Endothelial cell of umbilical vein (primary cell): ENCODE results near the gene HIPK1. TPM values are rescaled to one million over a fixed set of nuclear protein-coding genes. Genes with fewer than 3 reads are reported as not detected.

Experiments
- BruUV-seq: library from RNA; stranded (reverse); fragments of 400-500 nt; replicated peaks from 2 replicates; lab custom pipeline; 2021; lab: Mats Ljungman, UMichigan
- CTCF ChIA-PET: fragments of 300-600, 350-600 bp; sonication (Branson Sonifier 250); formaldehyde crosslinking; loops from one replicate; lab custom pipeline; 2021; ENCODE audit warnings: antibody characterized with exemption, inconsistent platforms; lab: Charles Lee
- POLR2A ChIA-PET: fragments of 300-600, 350-600 bp; sonication (Branson Sonifier 250); formaldehyde crosslinking; loops from one replicate; lab custom pipeline; 2021; ENCODE audit warnings: antibody characterized with exemption, inconsistent platforms; lab: Charles Lee
- DNase-seq: peaks from one replicate; pipeline ENCODE4 v3.0.0-alpha.2; 2011; ENCODE audit warnings: low read depth, low spot score
- FAIRE-seq: peaks from 2 replicates; lab custom pipeline; 2011; peaks lifted over from hg19 to GRCh38; lab: Jason Lieb, UNC
- H2AFZ ChIP-seq: 2 replicates; pipeline ENCODE4 v1.6.0; 2012; ENCODE audit warnings: low read depth, low read length, control low read depth, inconsistent platforms
- H3K27ac ChIP-seq: 2 replicates; pipeline ENCODE4 v1.5.1; 2011; ENCODE audit warnings: low read depth, mild to moderate bottlenecking, control low read depth, low read length, moderate library complexity; ENCODE audit not compliant: insufficient read depth
- H3K27me3 ChIP-seq, 2 experiments: 2 replicates each; pipeline versions ENCODE4 v1.6.0 to v1.6.1; 2011; ENCODE audit warnings: low read length in 2 of 2, mixed read lengths in 1 of 2; ENCODE audit not compliant: control insufficient read depth in 2 of 2, insufficient read depth in 2 of 2
- H3K36me3 ChIP-seq, 2 experiments: 2 replicates in 1 of 2; 3 replicates in 1 of 2; pipeline ENCODE4 v1.5.1; 2011; ENCODE audit warnings: low read length in 2 of 2, mild to moderate bottlenecking in 1 of 2, moderate library complexity in 1 of 2; ENCODE audit not compliant: control insufficient read depth in 2 of 2, insufficient read depth in 2 of 2; ENCODE audit errors: extremely low read depth in 1 of 2
- H3K4me1 ChIP-seq: 3 replicates; pipeline ENCODE4 v1.5.1; 2011; ENCODE audit warnings: mild to moderate bottlenecking, low read length; ENCODE audit not compliant: control insufficient read depth, insufficient read depth; ENCODE audit errors: extremely low read depth
- H3K4me2 ChIP-seq: 2 replicates; pipeline ENCODE4 v1.6.1; 2011; ENCODE audit warnings: low read length, control low read depth, mixed read lengths; ENCODE audit not compliant: insufficient read depth
- H3K4me3 ChIP-seq, 3 experiments: fragments of 200-600 bp in 1 of 3; sonication (generic), shearing (Covaris generic) in 1 of 3; replicated peaks in 1 of 3; 2 replicates each; pipeline ENCODE4 v1.5.1; 2011 to 2016; ENCODE audit warnings: control low read depth in 3 of 3, low read length in 3 of 3, mild to moderate bottlenecking in 2 of 3, inconsistent platforms in 1 of 3, low read depth in 1 of 3, moderate library complexity in 1 of 3; ENCODE audit not compliant: insufficient read depth in 1 of 3
- H3K79me2 ChIP-seq: 2 replicates; pipeline ENCODE4 v1.6.0; 2012; ENCODE audit warnings: low read length, inconsistent platforms; ENCODE audit not compliant: control insufficient read depth, insufficient read depth
- H3K9ac ChIP-seq: replicated peaks from 2 replicates; pipeline ENCODE3; 2011; ENCODE audit warnings: low read length, control low read depth; ENCODE audit not compliant: insufficient read depth; ENCODE audit errors: extremely low read depth
- H3K9me1 ChIP-seq: replicated peaks from 3 replicates; pipeline ENCODE4 v1.6.0; 2011; ENCODE audit warnings: mild to moderate bottlenecking, low read length; ENCODE audit not compliant: control insufficient read depth, insufficient read depth; ENCODE audit errors: extremely low read depth
- H3K9me3 ChIP-seq: replicated peaks from 2 replicates; pipeline ENCODE4 v1.5.1; 2012; ENCODE audit warnings: low read length, inconsistent platforms; ENCODE audit not compliant: control insufficient read depth, insufficient read depth
- H4K20me1 ChIP-seq: replicated peaks from 2 replicates; pipeline ENCODE3; 2011; ENCODE audit warnings: mild to moderate bottlenecking, low read length; ENCODE audit not compliant: control insufficient read depth, insufficient read depth; ENCODE audit errors: extremely low read depth
- CTCF ChIP-seq, 2 donors: IDR thresholded peaks; 1 replicate in 1 of 2; 2 replicates in 1 of 2; pipeline ENCODE4 v1.5.1; 2011; ENCODE audit warnings: low read length in 2 of 2, mild to moderate bottlenecking in 2 of 2, moderate library complexity in 2 of 2, control low read depth in 1 of 2, inconsistent platforms in 1 of 2, low read depth in 1 of 2; ENCODE audit not compliant: insufficient read depth in 1 of 2; ENCODE audit errors: extremely low read depth in 1 of 2
- EZH2 ChIP-seq: IDR thresholded peaks from 2 replicates; pipeline ENCODE4 v1.6.1; 2012; ENCODE audit warnings: borderline replicate concordance, low read depth, mild to moderate bottlenecking, moderate library complexity, low read length, inconsistent platforms; ENCODE audit not compliant: severe bottlenecking
- FOS ChIP-seq: IDR thresholded peaks from 2 replicates; pipeline ENCODE4 v1.6.1; 2011; ENCODE audit warnings: mild to moderate bottlenecking, low read length, moderate library complexity, borderline replicate concordance; ENCODE audit not compliant: insufficient read depth
- GATA2 ChIP-seq: IDR thresholded peaks from 2 replicates; pipeline ENCODE4 v1.7.0; 2011; ENCODE audit warnings: low read depth, mild to moderate bottlenecking, moderate library complexity, mixed read lengths, low read length; ENCODE audit not compliant: insufficient read length, insufficient read depth
- JUN ChIP-seq: IDR thresholded peaks from 2 replicates; pipeline ENCODE4 v1.6.1; 2011; ENCODE audit warnings: borderline replicate concordance, low read depth; ENCODE audit not compliant: insufficient read length, insufficient read depth
- MAX ChIP-seq: IDR thresholded peaks from 2 replicates; pipeline ENCODE4 v1.6.1; 2011; ENCODE audit not compliant: insufficient read depth, insufficient read length
- MYC ChIP-seq: IDR thresholded peaks from one replicate; pipeline ENCODE4 v1.6.1; 2011; ENCODE audit warnings: mild to moderate bottlenecking, low read depth, low read length
- POLR2A ChIP-seq: IDR thresholded peaks from 2 replicates; pipeline ENCODE4 v1.6.1; 2012; ENCODE audit warnings: low read depth, mild to moderate bottlenecking, control low read depth, low read length
- POLR2AphosphoS5 ChIP-seq: IDR thresholded peaks from 2 replicates; pipeline ENCODE4 v1.6.1; 2012; ENCODE audit warnings: low read depth, mild to moderate bottlenecking, control low read depth, low read length, moderate library complexity; ENCODE audit not compliant: insufficient read depth
- dilution Hi-C: fragments of 300-500 bp; cut with MboI; formaldehyde crosslinking; loops from one replicate; pipeline ENCODE4 v1.15.0; 2019; ENCODE audit warnings: low sequenced_read_pairs; ENCODE audit not compliant: extremely low pct_ligation_motif_present
- intact Hi-C: fragments of 100-400 bp; cut with micrococcal nuclease; formaldehyde crosslinking; loops from one replicate; pipeline ENCODE4 v1.10.0; 2022
- polyA plus RNA-seq, 4 experiments: library from polyadenylated mRNA; depleted of rRNA in 3 of 4; stranded (reverse) in 3 of 4; unstranded in 1 of 4; fragments of >200 nt; gene quantifications; 2 replicates each; pipeline versions ENCODE4 v1.2.1 to v1.2.3, GENCODE V29; 2011 to 2012; ENCODE audit warnings: missing spikeins in 1 of 4
- total RNA-seq: library from RNA; stranded (reverse); gene quantifications from 2 replicates; pipeline ENCODE4 v1.2.3, GENCODE V29; 2021

Gene HIPK1
- total and polyA plus RNA-seq, 2 donors (not counting 3 experiments of a cell fraction or from before 2014, with no cell fraction given), result 39.3 to 56.1 TPM

GRCh38 chr1:114024049-114024448 is 94.9 kb downstream of the HIPK1 start:
- FAIRE-seq (no peak), DNase-seq (no peak)
- Histone ChIP-seq H3K79me2 (no peaks in the 10 kb centered on the region), H3K27ac (no peak overlapping the region), H3K9me1 (no peaks in the 10 kb centered on the region), H3K9me3 (no peaks in the 10 kb centered on the region), H3K4me2 (no peak overlapping the region), H3K4me3 (no peak overlapping the region), H3K4me1 (no peaks in the 10 kb centered on the region), H3K9ac (no peak overlapping the region), H2AFZ (no peak overlapping the region), H3K36me3 (no peaks in the 10 kb centered on the region), H4K20me1 (no peaks in the 10 kb centered on the region), H3K27me3 (peaks cover 0 to 2% of the 10 kb centered on the region in 2 experiments)
- intact Hi-C loops, result no loop called here
- CTCF ChIA-PET, result interaction anchor here (2.0 kb wide), 1 partner anchor 259 kb away, joined by 6 read pairs; no protein-coding TSS in a partner anchor
- BruUV-seq, result no TSS peak
- TF ChIP-seq GATA2 (no peak), POLR2A (no peak), MAX (no peak), FOS (no peak), CTCF (IDR thresholded peaks at IDR 0.05; ENCODE audit: extremely low read depth in 1 of 2, insufficient read depth in 1 of 2, low read depth in 1 of 2, low read length in 2 of 2) (no peak), MYC (no peak), POLR2AphosphoS5 (no peak), EZH2 (no peak), JUN (no peak)
- POLR2A ChIA-PET, result no interaction called here
- dilution Hi-C loops, result no loop called here
